ENCODE data around the gene PLCB1.

The PLCB1 gene

DNA sequence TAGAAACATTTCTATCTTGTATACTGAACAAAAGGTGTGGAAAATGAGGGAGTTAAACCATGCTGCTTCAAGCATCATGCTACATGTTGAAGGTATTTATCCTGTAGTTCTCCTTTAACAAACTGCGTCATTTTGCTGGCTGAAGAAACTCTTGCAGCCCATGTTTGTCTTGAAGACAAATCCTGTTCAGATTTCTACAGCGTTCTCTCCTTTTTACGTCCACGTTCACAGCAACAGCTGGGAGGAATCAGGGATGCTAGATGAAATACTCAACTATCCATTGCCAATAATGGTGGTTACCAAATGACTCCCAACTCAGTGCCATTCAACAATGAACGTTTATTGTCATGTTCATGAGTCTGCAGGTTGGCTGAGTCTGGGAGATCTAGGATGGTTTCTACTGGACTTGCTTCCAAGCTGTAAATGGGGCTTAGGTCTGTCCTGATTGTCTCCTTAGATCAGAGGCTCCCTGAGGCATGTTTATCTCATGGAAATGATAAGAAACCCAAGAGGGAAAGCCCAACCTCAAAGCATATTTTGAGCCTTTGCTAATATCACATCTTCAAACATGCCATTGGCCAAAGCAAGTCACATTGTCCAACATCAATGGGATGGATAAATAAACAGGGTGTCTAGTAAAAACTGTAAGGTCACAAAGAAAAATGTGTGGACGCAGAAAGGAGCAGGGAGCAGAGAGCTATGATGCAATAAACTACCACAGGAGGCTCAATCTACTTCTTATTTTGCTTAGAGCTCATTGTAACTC, 2.7 kb upstream of the PLCB1 start:
- DNase-seq = no peak

GRCh38 chr20:8130840-8131526, 1.1 kb upstream of the PLCB1 start:
- no peak for DNase-seq

DNA sequence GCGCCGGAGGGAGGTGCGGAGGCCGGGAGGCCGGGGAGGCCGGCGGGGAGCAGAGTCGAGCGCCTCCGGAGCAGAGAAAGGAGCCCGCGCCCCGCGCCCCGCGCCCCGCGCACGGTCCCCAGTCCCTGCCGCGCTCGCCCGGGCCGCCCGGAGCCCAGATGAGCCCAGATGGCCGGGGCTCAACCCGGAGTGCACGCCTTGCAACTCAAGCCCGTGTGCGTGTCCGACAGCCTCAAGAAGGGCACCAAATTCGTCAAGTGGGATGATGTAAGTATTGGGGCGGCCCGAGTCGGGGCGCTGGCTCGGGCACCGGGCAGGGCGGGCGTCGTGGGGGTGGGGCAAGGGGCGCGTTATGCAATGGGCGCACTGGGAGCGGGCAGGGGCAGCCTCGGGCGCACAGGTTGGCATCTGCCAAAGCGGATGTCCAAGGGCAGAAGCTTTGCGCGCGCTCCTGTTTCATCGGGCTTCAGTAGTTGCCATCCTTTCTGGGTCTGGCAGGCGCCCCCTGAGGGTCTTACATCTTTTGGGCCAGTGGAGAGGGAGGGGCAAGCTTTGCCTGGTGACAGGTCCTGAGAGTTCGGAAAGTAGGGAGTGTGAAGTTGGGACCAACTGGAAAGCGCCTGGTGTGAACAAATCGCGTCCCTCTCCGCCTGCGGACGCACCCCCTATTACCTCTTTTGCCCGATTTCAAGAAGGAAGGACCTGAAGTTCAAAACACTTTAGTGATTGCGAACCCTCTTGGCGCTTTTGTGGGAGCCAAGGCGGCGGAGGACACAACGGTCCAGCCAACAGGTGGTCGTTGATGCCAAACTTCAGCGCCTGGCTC, 631 bp downstream of the PLCB1 start:
- peak; percentile 22 for DNase-seq

- no peak for DNase-seq
Measured at GRCh38 chr20:8133310-8133768, 1.3 kb downstream of the PLCB1 start.

- no peak for DNase-seq
Measured at GRCh38 chr20:8133851-8134451, 1.9 kb downstream of the PLCB1 start.

DNA sequence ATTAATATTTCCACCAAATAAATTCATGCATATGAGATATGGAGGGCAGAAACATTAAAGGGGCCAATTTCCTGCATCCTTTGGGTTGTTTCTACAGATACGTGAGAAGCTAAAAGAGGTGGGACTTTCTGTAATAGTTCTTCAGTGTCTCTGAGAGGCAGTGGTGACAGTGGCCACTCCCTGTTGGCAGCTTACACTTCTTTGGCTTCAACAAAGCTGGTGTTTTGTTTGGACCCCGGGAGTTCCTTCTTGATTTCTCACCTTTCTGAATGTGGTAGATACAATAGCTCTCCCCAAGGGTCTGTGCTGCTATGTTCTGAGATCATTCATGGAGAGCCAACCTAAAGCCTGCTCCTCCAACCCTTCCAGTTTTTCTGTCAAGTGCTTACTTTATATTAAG, 7.8 kb downstream of the PLCB1 start:
- no peak for DNase-seq

- no peak for DNase-seq
Measured at GRCh38 chr20:8143474-8143873, 11.4 kb downstream of the PLCB1 start.

DNA sequence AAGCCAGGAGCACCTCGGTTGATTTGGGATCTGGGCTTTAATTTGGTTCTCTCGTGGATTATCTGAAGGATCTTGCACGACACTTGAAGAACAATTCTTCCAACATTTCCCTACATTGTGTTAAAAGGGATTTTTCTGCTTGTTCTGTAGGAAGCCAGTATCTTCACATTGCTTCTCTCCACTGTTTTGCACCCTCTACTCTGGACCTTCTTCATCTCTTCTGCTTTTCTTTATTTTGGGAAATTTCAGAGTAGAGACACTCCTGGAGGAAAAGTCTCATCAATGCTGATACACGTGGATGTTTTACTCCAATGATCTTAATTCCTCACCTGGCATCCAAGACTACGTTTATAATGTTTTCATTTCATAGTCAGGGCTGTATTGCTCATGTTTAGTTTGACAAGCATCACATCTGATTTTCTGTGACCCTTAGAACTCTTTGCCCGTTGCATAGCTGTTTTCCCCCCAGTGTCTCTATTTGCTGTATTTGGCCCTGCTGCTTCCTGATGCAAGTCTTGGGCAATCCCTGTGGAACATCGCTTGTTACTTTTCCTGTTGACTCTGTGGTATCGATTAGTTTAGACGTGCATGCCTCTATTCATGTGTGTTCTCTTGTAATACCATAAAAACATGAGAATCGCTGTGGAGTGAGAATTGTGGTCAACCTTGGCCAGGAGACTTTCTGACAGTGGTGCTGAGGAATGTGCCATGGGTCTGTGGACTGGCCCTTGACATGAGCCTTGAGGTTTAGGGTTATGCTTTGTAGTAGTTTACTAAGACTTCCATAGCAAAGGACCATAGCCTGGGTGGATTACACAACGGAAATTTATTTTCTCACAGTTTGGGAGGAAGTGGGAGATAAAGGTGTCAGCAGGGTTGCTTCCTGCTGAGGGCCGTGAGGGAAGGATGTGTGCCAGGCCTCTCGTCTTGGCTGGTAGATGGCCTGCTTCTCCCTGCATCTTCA, 12.5 kb downstream of the PLCB1 start:
- DNase-seq = no peak

DNA sequence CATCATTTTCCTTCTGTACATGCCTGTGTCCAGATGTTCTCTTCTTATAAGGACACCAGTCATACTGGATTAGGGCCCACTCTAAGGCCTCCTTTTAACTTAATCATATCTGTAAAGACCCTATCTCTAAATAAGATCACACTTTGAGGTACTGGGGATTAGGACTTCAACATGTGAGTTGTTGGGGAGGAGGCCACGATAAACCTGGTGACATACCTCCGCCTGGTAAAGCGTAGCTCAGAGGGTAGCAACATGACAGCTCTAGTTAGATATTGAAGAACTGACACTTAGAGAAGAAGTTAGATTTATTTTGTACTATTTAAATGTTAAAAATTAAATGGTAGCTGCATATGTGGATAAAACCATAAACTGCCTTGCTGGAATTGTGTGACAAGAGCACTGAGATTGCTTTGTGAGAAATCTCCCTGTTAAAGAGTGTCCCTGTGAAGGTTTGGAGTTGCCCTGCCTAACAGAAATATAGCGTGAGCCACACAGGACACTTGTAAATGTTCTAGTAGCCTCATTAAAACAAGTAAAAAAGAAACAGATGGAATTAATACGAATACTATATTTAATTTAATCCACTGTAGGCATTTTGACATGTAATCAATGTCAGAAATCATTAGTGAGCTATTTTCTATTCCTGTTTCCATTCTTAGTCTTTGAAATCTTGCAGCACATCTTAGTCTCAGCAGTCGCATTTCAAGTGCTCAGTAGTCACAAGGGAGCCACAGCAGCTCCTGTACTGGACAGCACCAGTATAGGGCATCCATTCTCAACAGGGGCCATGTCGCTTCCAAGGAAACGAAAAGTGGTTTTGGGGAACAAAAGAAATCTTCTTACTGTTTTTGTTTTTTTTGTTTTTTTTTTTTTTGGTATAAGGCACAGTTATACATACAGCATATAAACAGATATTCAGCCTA, 13.4 kb downstream of the PLCB1 start:
- no peak for DNase-seq

DNA sequence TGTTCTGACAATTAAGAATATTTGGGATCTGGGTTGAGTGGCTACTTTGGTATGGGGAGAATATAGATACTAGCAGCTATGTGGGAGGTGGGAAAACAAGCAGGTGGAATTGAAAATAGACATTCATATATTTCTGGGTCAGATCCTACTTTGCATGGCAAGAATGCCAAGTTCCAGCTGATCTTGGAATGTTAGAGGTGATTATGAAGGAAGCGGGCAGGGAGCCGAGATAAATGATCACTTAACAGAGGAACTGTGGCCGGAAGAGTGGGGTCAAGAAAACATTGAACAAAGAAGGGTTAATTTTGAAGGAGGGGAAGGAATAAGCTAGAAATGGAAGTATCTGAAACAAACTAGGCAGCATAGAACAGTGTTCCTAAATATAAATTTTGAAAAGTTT, 15.4 kb downstream of the PLCB1 start:
- no peak for DNase-seq

DNA sequence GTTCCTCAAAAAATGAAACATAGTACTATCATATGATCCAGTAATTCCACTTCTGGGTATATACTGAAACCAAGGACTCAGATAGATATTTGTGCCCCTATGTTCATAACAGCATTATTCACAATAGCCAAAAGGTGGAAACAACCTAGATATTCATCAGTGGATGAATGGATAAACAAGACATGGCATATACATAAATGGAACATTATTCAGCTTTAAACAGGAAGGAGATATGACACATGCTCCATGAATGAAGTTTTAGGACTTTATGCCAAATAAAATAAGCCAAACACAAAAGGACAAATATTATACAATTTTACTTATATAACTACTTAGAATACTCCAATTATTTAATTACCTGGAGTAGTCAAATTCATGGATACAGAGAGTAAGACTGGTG, 16.4 kb downstream of the PLCB1 start:
- no peak for DNase-seq

GRCh38 chr20:8150591-8150990, 18.5 kb downstream of the PLCB1 start:
- no peak for DNase-seq

DNA sequence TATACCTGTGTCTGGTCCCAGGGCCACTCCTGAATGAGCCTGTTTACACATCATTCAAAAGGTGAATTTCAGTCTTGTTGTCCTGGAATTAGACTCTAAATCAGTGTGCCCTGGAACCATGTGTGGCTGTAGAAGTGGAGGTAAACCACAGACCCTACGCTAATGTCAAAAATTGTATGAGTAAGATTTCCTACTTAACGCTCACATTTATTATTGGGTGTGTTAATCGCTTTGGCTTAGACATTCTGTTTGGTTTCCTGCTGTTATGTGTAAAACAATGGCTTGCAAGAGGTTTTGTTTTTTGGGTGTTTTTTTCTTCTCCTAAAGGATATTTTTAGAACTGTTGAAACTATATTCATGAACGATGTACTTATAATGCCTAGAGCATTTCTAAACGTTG, 19.3 kb downstream of the PLCB1 start:
- DNase-seq = no peak

DNA sequence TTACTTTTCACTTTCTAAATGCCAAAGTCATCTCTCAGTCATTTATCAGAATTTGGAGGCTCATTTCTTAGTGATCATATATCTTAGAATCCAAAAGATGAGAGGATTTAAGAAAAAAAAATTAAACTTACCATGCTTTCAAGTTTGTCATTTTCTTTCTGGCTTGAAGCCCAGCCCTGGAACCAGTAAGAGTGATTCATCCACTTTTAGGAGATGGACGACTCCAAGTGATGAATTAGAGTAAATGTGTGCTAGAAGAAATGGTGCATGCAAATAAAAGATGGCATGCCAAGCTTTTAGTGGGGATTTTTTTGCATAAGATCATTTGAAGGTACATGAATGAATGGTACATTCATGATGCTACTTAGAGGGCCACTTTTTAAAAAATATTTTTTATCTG, 20.1 kb downstream of the PLCB1 start:
- DNase-seq = no peak

DNA sequence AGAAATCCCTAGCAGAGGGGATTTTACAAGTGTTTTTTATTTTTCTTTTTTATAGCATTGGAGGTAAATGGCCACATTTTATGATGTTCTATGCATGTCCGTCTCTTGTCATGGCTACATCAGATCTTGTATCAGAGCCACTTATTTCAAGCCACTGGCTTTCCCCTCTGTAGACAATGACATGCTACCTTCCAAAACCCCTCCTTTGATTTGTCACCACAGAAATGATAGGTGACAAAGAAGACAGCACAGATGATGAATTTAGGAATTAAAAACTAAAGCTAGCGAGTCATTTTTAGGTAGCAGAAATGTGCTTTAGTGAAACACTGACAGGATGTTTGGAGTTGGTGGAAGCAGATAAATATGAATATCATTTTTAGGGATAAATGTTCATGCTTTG, 20.8 kb downstream of the PLCB1 start:
- DNase-seq = no peak

DNA sequence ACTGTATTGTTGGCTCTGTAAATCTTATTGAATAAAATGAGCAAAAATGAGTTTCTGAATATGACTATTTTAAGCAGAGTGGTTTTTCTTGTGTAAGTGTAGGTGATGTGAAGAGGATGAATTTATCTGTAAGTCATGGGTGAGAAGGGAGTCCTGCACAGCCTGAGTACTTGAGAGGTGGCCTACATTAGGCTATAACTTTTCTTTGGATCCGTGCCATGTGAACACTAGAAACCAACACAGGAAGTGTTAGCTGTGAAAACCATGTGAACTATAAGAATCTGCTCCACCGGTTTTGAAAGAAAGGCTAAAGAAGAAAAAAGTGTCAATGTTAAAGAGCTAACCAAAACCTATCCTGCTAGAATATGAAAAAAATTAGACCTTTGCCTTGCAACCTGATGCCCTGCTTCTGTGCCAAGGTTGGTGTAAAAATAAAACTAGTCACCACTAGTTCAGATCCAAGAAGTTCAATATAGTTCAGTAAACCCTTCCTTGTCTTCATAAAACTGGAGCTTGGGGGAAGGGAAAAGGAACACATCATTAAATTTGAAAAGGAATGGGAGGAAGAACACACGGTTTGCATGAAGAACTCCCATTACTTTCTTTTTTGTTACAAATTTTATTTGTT, 21.3 kb downstream of the PLCB1 start:
- DNase-seq = no peak

DNA sequence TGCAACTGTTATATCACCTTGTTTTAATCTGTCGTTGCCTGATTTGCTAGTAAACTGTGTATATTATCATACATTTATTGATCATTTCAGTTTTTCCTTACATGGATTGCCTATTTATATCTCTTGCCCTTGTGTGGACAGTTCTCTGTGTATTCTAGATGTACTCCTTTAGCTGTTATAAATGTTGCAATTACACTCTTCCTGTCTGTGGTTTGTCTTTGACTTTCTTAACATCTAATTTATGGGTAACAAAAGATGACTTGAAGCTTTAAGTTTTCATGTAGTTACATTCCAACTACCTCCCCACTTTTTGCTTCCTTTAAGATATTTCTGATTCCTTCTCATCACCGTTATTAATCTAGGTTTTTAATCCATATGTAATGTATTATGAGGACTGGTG, 22.6 kb downstream of the PLCB1 start:
- no peak for DNase-seq

- DNase-seq = no peak
Measured at GRCh38 chr20:8155229-8155628, 23.2 kb downstream of the PLCB1 start.

- no peak for DNase-seq
Measured at GRCh38 chr20:8155812-8156211, 23.7 kb downstream of the PLCB1 start.

All from NCI-H2029 (cell line).